Measurements from ENCODE around the gene PREP. TPM values are rescaled to one million over a fixed set of nuclear protein-coding genes. Genes with fewer than 3 reads are reported as not detected.
A peak's percentile ranks its signal among the peaks of the same experiment; 100 is the strongest.
"Not testable (repeated sequence)": the region's sequence is repeated elsewhere in the genome, so short reads cannot be mapped to it uniquely, and the experiment has no call there.

Gene PREP
- polyA plus RNA-seq, 4 donors, result 31.2 to 37.7 (median 33.9) TPM

DNA sequence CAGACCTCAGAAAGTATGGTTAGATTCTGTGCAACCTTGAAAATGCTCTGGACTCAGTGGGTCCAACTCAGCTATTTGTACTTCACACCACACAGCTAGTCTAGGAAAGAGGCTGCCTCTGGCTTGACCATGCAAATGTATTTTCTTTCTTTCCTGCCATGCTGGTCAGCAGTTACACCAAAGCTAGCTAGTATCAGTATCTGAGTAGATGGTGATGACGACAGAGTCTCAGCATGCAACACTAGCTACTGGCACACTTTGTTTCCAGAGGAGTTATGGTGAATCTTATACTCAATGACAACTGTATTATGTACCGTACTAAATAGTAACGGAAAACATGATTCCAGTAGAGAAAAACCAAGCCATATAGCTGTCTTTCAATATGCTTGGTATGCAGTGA, 126.5 kb downstream of the PREP start:
- no peak for DNase-seq (ENCODE audit: low read depth in 4 of 4, low spot score in 3 of 4)

DNA sequence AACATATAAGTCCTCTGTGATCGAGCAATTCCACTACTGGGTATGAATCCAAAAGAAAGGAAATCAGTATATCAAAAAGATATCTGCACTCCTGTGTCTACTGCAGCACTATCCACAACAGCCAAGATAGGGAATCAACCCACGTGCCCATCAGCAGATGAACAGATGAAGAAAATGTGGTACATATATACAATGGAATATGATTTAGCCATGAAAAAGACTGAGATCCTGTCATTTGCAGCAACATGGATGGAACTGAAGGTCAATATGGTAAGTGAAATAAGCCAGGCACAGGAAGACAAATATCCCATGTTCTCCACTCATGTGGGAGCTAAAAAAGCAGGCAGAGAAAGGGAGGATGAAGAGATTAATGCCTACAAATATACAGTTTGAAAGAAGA, 127.3 kb downstream of the PREP start:
- DNase-seq (ENCODE audit: low read depth in 4 of 4, low spot score in 3 of 4), result no peak

DNA sequence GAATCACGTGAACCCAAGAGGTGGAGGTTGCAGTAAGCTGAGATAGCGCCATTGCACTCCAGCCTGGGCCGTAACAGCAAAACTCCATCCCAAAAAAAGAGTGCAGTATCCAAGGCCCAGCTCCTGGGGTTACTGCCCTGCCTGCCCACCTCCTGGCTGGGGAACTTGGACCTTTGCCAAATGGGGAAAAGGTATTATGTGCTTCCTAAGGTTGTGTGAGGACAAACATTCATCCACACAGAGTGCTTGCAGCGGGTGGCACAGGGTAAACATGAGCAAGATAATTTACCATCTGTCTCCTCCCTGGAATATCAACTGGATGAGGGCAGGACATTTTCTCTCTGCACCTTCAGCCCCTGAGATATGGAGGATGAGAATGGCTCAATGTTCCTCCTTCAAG, 128.2 kb downstream of the PREP start:
- no peak for DNase-seq (ENCODE audit: low read depth in 4 of 4, low spot score in 3 of 4)

DNA sequence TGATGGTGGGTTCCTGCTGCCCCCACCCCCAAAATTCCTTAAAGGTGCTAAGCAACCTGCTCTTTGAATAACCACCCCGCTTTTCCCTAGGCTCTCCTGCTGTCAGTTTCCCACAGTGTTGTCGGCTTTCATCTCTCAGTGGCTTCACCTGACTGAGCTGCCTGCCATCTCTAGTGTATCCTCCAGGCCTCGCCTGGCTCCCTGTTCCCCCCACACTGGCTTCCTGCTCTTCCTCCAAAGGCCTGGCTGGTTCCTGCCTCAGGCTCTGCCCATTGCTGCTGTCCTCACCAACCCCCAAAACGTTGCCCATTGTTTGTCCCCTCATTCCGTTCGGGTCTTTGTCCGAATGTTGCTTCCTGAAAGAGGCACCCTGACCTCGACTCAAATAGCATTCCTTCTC, 129.3 kb downstream of the PREP start:
- no peak for DNase-seq (ENCODE audit: low read depth in 4 of 4, low spot score in 3 of 4)

DNA sequence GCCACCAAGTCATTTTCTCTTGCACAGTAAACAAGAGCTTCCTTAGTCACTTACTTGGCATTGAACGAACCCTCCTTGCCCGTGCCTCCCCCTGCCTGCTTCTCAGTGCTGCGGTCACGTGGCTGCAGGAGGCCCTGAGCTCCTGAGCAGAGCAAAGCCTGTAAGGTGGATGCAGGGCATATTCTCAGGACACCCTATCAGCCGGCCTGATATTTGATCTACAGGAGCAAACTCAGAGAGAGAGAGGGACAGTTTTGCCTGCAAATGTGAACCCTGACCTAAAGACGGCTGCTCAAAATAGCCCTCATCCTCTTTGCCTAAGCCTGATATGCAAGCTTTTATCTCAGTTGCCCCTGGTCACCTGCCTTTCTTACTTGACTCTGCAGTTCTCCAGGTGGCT, 130.1 kb downstream of the PREP start:
- DNase-seq (ENCODE audit: low read depth in 4 of 4, low spot score in 3 of 4), result peak in 1 of 4 donors; percentile 15

DNA sequence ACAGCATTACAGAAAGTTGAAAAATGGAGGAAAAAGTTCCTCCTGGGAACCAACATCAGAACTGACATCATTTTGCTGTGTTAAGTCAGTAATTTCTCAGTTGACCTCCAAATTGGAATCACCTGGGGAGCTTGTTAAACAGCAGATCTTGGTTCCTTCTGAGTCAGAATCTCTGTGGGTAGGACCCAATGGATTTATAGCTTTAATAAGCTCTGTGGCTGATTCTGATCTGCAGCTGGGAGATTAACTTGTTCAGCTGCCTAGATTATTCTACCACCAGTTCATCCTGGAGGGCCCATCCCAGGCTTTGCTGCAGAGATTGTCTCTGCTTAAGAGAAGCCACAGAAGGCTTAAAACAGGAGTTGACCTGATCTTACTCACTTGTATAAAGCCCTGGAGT, 132.4 kb downstream of the PREP start:
- DNase-seq (ENCODE audit: low read depth in 4 of 4, low spot score in 3 of 4), result no peak

DNA sequence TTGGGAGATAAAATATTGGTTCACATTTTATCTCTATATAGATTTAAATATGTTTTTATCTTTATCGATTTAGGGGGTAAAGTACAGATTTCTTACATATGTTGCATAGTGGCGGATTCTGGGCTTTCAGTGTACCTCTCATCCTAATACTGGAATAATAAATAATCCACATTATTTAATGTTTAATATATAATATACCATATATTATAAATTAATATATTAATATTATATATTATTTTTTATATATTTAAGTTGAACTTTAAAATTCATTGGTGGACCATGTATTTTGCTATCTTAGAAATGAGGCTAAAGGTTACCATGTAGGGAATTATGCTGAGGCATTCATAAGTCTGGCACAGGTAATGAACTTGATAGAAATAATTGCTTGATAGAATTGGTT, 133.5 kb downstream of the PREP start:
- no peak for DNase-seq (ENCODE audit: low read depth in 4 of 4, low spot score in 3 of 4)

DNA sequence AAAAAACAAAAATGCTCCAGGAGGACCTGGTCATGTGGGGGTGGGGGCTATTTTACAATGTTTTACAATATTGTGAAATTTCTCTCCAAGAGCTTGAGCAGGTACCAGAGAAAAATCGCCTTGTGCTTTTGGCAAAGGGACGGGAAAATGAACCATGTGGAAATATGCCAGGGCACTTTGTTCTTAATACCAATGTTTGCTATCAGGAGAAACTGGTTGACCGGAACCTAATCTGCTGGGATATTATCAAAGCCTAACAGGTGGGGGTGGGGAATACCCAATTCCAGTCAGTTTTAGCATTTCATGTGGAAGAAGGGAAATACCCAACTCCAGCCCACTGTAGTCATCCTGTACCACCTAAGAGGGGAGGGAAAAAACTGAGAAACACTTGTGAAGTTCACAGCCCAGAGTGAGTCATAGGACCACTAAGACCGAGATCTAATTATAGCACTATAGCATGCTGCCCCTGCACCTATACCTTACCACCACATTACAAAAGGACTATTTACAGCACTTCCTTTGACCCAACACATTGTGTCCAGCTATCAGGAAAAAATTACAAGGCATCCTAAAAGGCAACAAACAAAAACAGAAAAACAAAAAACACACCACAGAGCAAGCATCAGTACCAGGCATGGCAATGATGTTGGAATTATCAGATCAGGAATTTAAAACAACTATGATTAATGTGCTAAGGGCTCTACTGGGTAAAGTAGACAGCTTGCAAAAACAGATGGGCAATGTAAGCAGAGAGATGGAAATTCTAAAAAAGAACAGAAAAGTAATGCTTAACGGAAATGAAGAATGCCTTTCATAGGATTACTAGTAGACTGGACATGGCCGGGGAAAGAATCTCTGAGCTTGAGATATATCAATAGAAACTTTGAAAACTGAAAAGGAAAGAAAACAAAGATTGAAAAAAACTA, 138.9 kb downstream of the PREP start:
- DNase-seq (ENCODE audit: low read depth in 4 of 4, low spot score in 3 of 4), result no peak

DNA sequence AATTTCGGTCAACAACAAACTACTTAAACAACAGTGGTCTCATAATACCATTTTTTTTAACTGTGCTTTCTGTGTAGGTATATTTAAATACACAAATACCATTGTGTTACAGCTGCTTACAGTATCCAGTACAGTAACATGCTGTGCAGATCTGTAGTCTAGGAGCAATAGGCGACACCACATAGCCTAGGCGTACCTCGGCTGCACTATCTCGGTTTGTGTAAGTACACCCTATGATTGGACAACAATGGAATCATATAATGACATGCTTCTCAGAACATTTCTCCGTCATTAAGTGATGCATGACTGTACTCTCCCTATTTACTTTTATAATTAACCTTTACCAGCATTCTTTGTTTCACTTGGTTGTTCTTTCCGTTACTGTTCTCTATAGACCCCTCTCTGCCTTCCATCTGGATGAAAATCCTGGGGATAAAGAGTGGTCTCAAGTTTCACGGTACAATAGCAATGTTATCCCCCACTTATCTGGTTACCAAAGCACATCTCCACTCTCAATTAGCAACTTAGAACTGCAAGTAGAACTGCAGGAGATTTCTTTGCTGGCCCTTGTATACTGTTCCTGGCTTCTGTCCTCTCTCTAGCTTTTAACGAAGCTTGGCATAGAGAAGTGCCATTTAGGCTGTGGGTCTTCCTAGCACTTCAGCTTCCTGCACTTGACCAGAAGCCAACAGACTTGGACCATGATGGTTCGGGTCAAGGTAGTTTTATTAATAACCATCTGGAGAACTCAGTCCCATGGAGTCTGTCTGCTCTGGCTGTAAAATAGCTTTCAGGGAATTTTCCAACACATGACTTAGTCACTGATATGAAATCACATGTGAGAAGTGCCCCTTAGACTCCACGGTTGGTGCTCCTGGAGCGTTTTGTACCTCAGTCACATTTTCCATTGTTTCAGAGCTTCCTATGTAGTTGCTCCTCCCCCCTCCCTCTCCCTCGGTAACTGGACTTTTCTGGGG, 142.7 kb downstream of the PREP start:
- DNase-seq (ENCODE audit: low read depth in 4 of 4, low spot score in 3 of 4), result no peak

DNA sequence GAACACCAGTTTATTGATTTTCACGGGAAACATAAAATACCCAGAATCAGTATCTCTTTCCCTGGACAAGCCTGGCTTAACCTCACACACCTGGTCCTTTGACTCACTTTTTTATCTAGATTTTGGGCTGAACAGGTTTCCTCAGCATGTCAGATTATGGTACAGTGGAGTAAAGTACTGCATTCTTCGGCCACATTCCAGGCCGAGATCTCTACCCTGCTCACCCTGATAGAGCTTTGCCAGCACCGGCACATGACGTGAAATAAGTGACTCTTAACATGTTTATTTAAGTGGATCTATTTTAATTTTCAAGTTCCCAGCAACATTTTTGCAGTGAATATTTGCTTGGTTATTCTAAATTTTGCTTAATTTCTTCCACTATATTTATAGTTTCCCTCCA, 144.1 kb downstream of the PREP start:
- DNase-seq (ENCODE audit: low read depth in 4 of 4, low spot score in 3 of 4), result no peak

DNA sequence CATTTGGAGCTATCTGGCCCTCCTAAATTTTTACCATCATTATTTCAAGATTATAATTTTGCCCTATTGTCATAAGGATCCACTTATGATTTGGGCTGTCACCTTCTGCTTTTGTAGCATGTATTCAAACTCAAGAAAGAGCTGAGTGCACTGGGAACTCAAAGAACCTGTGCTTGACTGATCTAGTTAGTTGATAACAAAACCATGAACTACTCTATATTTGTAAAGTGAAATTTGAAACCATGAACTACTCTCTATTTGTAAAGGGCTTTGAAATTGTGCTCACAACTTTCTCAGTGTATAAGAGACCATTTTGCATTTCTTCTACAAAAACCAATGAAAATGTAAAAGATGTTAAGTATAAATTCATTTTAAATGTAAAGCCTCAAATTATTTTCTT, 145.5 kb downstream of the PREP start:
- DNase-seq (ENCODE audit: low read depth in 4 of 4, low spot score in 3 of 4), result no peak

DNA sequence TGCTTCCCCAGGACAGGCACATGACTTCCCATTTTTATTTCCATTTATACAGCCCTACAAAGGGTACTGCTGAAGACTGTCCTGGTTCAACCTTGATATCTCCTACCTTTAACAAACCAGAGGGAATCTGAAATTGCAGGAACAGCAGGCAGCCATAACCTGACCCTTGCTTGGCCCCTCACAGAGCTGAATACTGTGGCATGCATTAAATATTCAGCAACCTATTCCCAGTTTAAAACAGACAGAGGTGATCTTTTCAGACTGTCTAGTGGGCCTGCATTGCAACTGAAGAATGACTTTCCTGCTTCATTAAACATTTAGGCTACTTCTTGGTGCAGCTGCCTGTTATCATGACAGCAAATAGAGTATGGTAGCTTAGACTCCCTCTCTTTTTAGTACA, 146.3 kb downstream of the PREP start:
- DNase-seq (ENCODE audit: low read depth in 4 of 4, low spot score in 3 of 4), result no peak

DNA sequence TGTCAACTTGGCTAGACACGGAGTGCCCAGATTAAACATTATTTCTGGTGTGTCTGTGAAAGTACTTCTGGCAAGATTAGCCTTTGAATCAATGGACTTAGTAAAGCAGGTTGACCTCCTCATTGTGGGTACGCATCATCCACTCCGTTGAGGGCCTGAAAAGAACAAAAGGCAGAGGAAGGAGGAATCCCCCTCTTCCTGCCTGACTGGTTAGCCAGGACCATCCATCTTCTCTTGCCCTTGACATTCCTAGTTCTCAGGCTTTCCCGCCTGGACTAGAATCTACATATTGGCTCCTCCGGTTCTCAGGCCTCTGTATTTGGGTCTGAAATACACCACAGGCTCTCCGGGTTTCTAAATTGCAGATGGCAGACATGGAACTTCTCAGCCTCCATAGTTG, 149.1 kb downstream of the PREP start:
- no peak for DNase-seq (ENCODE audit: low read depth in 4 of 4, low spot score in 3 of 4)

DNA sequence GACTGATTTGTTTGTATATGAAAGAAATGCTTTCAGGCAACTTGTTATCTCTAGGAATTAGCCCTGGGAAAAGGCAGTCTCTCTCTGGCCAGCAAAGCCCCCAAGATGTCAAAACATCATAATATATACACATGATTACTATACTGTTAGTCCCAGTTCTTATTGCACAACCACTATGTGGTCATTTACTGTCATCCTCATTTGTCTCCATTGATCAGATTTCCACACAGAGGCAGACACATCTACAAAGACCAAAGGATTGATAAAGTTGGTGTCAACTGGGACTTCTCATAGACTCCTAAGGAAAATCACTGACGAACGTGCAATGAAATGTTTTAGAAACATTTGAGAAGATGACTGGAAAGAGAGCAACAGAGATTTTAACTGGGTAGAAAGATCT, 151.2 kb downstream of the PREP start:
- DNase-seq (ENCODE audit: low read depth in 4 of 4, low spot score in 3 of 4), result no peak

DNA sequence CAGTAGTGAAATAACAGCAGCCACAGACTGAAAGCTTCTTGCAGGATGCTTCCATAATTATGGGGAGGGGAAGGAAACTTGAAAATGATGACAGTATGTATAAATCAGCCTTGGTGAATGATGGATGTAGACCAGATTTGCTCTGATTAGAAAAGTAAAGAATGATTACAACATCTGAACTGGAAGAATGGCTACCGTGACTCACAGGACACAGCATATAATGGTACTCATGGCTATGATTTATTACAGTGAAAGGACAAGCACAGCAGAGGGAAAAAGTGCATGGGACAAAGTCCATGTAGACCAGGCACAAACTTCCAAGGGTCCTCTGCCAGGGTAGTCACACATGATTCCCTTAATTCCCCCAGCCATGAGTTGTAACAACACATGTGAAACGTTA, 152.3 kb downstream of the PREP start:
- DNase-seq (ENCODE audit: low read depth in 4 of 4, low spot score in 3 of 4), result no peak

DNA sequence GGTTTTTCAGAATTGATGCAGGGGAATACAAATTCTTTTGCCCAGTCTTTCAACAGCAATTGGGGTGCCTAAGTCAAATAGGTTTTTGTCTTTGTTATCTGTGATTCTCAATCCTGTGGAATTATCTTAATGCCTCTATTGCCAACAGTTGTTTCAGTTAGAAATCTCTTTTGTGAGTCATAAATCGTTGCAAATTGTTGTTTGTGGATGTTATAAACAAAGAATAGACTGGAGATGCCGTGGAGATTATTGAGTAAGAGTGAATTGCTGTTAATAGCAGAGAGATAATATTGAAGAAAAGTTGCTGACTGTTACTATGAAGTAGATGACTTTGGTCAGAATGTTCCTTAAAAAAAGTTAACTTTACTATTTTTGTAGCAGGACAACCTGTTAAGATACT, 159.4 kb downstream of the PREP start:
- DNase-seq (ENCODE audit: low read depth in 4 of 4, low spot score in 3 of 4), result no peak

DNA sequence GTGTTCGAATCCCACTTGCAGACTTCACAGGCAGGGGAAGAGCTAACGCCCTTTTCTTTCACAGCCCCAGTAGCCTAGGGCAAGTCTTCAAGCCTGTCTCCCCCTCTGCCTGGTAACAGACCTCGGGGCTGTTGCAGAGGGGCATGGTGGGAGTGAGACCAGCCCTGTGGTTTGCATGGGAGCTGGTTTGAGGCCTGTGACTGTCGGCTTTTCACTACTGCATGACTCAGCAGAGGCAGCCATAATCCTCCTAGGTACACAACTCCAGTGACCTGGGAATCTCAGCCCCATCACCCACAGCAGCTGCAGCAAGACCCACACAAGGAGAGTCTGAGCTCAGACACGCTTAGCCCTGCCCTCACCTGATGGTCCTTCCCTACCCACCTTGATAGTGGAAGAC, 167.7 kb downstream of the PREP start:
- no peak for DNase-seq (ENCODE audit: low read depth in 4 of 4, low spot score in 3 of 4)

DNA sequence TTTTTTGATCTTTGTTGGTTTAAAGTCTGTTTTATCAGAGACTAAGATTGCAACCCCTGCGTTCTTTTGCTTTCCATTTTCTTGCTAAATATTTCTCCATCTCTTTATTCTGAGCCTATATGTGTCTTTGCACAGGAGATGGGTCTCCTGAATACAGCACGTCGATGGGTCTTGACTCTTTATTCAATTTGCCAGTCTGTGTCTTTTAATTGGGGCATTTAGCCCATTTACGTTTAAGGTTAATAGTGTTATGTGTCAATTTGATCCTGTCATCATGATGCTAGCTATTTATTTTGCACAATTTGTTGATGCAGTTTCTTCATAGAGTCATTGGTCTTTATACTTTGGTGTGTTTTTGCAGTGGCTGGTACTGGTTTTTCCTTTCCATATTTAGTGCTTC, 171.1 kb downstream of the PREP start:
- DNase-seq (ENCODE audit: low read depth in 4 of 4, low spot score in 3 of 4), result not testable (repeated sequence)
